SK-N-SH (cell line): ENCODE results near the gene CEP295NL.

ENCODE experiments used
- FOXJ3 ChIP-seq: sonication (generic); formaldehyde crosslinking; IDR thresholded peaks from 2 replicates; pipeline ENCODE4 v1.5.1; 2020; ENCODE audit warnings: mild to moderate bottlenecking, missing genetic modification reagents
- TF ChIP-seq, protein P1 (sequence below): fragments of 200-600 bp; sonication (generic); IDR thresholded peaks from 2 replicates; pipeline ENCODE4 v1.6.1; 2017; ENCODE audit warnings: antibody characterized with exemption, mild to moderate bottlenecking, moderate library complexity

DNA sequence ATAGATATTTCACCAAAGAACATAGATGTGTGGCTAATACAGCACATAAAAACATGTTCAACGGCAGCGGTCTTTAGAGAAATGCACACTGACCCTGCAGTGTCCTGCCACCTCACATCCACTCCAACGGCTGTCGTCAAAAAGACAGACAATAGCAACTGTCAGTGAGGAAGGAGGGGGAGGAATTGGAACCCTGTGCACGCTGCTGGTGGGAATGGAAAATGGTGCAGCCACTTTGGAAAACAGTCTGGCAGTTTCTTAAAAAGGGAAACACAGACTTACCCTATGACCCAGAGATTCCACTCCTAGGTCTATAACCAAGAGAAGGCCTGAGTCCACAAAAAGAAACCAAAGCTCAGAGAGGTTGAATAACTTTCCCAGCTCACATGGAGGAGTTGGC, 7.7 kb downstream of the CEP295NL start:
- TF ChIP-seq, protein P1, sequence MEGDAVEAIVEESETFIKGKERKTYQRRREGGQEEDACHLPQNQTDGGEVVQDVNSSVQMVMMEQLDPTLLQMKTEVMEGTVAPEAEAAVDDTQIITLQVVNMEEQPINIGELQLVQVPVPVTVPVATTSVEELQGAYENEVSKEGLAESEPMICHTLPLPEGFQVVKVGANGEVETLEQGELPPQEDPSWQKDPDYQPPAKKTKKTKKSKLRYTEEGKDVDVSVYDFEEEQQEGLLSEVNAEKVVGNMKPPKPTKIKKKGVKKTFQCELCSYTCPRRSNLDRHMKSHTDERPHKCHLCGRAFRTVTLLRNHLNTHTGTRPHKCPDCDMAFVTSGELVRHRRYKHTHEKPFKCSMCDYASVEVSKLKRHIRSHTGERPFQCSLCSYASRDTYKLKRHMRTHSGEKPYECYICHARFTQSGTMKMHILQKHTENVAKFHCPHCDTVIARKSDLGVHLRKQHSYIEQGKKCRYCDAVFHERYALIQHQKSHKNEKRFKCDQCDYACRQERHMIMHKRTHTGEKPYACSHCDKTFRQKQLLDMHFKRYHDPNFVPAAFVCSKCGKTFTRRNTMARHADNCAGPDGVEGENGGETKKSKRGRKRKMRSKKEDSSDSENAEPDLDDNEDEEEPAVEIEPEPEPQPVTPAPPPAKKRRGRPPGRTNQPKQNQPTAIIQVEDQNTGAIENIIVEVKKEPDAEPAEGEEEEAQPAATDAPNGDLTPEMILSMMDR = no peak
- no peak for TF ChIP-seq FOXJ3 (CRISPR knock-in tag)
